Activated naive CD8-positive, alpha-beta T cell treated with anti-CD3 and anti-CD28 coated beads, Interleukin-2, amount 10 ng/mL, durations not matched to agents 7 days and 5 days (primary cell): Measurements from ENCODE around the gene ICE1. TPM values are rescaled to one million over a fixed set of nuclear protein-coding genes. Genes with fewer than 3 reads are reported as not detected.

Source experiments
- ATAC-seq: fragments of 150-1000 bp; cut with Tn5 transposase; one replicate; pipeline ENCODE4 v1.10.0; 2021; ENCODE audit warnings: low read depth, moderate library complexity
- POLR2A ChIA-PET: fragments of 350-600 bp; sonication (Branson Sonifier 250); formaldehyde crosslinking; loops from one replicate; lab custom pipeline; 2021; ENCODE audit warnings: antibody characterized with exemption; lab: Charles Lee
- DNase-seq: peaks from one replicate; pipeline ENCODE4 v3.0.0; 2021
- H3K27ac Mint-ChIP-seq: one replicate; pipeline ENCODE4 v1.8.0; 2022; ENCODE audit warnings: mild to moderate bottlenecking, mixed read lengths
- H3K27me3 Mint-ChIP-seq: one replicate; pipeline ENCODE4 v1.8.0; 2022; ENCODE audit warnings: mild to moderate bottlenecking, moderate library complexity, mixed read lengths
- H3K36me3 Mint-ChIP-seq: one replicate; pipeline ENCODE4 v1.8.0; 2021; ENCODE audit warnings: mild to moderate bottlenecking, mixed read lengths
- H3K4me1 Mint-ChIP-seq: one replicate; pipeline ENCODE4 v1.8.0; 2021; ENCODE audit warnings: mixed read lengths
- H3K4me3 Mint-ChIP-seq: one replicate; pipeline ENCODE4 v1.8.0; 2022; ENCODE audit warnings: mild to moderate bottlenecking, moderate library complexity, mixed read lengths
- H3K9me3 Mint-ChIP-seq: one replicate; pipeline ENCODE4 v1.8.0; 2021; ENCODE audit warnings: mixed read lengths
- total RNA-seq, 2 experiments: library from RNA; stranded (reverse); gene quantifications; one replicate each; pipeline ENCODE4 v1.2.3, GENCODE V29; 2021

ICE1 gene
- total RNA-seq, 2 experiments from 2014 or later: 33.0 to 34.5 TPM

DNA sequence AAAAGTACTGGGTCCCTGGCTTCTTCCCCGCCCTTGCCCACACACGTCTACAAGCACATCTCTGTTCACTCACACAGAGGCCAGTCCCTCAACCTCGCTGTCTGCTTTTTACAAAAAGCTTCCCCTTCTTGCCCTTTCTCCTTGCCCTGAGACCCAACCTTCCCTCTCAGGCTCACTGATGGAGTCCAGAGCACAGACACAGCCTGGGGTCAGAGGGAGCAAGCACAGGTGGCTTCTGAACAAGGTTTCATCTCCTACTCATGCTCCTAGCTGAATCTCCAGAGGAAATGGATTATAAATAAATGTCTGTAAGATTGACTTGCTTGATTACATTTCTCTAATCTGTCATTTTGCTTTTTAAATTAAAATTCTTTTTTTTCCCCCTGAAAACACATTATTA, 101.8 kb downstream of the ICE1 start:
- H3K36me3 Mint-ChIP-seq: peaks cover 24% of the 10 kb centered on the region
- peaks cover 12% of the 10 kb centered on the region for H3K9me3 Mint-ChIP-seq
- H3K27me3 Mint-ChIP-seq: no peaks in the 10 kb centered on the region
- ATAC-seq (no peak), DNase-seq (no peak)
- POLR2A ChIA-PET: no interaction called here
- no peak overlapping the region for H3K4me3 Mint-ChIP-seq
- H3K4me1 Mint-ChIP-seq: peaks cover 21% of the 10 kb centered on the region
- peak overlapping the region; percentile 82 for H3K27ac Mint-ChIP-seq

DNA sequence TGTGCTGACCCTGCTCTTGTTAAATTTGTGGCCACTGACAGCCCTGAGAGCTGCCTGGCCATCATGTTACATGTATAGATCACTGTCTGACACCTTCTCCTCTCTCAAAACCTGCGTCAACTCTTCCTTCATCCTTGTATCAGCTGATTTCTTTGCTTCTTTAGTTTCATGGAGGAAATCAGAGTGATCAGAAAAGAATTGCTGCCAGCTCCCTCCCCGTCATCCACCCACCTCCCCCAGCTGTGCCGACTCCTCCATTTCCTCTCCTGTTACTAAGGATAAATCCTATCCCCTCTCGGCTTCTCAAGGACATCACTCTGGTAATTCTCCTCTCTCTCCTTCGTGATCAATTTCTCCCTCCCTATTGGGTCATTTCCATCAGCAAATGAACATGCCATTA, 108.9 kb downstream of the ICE1 start:
- H3K27me3 Mint-ChIP-seq: peaks cover 9% of the 10 kb centered on the region
- H3K36me3 Mint-ChIP-seq: peaks cover 13% of the 10 kb centered on the region
- H3K4me3 Mint-ChIP-seq: no peak overlapping the region
- peaks cover 4% of the 10 kb centered on the region for H3K9me3 Mint-ChIP-seq
- H3K4me1 Mint-ChIP-seq: peaks cover 2% of the 10 kb centered on the region
- DNase-seq (no peak), ATAC-seq (no peak)
- no peak overlapping the region for H3K27ac Mint-ChIP-seq
- POLR2A ChIA-PET: no interaction called here

DNA sequence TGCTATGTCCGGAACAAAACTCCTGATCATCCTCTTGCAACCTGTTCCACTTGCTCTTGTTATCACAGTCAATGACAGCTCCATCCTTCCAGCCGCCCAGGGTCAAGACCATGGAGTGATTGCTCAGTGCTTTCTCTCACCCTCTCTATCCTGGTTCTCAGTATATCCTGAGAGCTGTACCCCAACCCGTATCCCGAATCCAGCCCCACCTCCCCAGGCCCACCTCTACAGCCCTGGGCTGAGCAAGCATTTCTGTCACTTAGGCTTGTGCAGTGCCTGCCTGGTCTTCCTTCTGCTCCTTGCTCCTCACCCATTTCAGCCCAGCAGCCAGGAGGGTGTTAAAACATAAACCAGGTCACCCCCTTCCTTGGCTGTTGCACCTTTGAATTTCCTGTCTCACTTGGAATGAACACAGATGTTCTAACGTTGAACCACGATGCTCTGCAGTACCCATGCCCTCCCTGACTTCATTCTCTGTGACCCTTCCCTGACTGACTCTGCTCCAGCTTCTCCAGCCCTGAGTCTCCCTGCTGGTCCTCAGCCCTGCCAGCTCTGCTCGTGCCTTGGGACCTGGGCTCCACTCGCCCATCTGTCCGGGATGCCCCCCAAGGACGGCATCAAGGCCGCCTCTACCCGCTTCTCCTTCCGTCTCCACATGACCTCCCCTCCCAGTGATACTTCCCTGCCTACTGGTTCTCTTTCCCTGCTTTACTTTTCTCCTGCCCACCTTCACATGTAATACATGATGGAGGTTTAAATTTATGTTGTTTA, 110.0 kb downstream of the ICE1 start:
- Mint-ChIP-seq H3K4me3 (no peak overlapping the region), H3K27me3 (peaks cover 13% of the 10 kb centered on the region), H3K36me3 (peaks cover 10% of the 10 kb centered on the region), H3K9me3 (peaks cover 2% of the 10 kb centered on the region), H3K4me1 (peaks cover 2% of the 10 kb centered on the region), H3K27ac (no peak overlapping the region)
- POLR2A ChIA-PET: no interaction called here
- no peak for ATAC-seq
- DNase-seq: no peak

DNA sequence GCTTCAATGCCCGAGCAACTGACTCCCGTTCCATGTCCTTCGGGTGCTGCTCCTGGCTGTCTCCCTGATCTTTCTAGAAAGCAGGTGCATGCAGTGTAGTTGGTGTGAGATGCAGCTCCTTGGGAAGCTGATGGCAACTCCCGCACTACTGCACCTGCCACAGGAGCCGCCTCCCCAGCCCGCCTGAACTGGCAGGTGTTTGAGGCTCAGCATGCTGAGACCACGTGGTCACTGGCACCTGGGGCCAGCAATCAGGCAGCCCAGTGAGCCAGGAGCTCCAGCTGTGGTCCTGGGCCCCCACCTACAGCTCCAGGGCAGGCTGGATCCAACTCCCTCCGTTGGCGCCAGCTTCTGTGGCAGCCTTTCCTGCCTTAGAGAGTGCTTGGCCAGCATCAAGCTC, 111.5 kb downstream of the ICE1 start:
- Mint-ChIP-seq H3K36me3 (peaks cover 10% of the 10 kb centered on the region), H3K27me3 (peaks cover 15% of the 10 kb centered on the region), H3K4me1 (peaks cover 2% of the 10 kb centered on the region), H3K9me3 (peaks cover under 1% of the 10 kb centered on the region), H3K4me3 (no peak overlapping the region), H3K27ac (no peak overlapping the region)
- ATAC-seq (no peak), DNase-seq (no peak)
- POLR2A ChIA-PET: no interaction called here

DNA sequence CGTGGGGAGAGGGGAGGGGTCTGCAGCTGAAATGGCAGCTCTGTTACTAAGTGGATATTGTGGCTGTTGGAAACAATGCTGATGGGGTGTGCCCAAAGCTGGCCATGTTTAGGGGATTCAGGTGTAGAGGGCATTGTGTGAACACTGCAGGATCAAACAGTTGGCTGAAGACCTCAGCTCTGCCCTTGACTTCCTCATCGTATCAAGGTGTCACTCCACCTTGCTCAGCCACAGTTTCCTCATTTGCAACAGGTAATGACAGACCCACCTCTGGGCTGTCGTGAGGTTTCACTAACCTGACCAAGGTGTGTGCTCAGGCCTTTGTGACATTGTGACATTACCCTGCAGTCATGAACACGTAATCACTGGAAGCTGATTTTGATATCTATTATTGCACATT, 111.9 kb downstream of the ICE1 start:
- H3K9me3 Mint-ChIP-seq: no peaks in the 10 kb centered on the region
- H3K4me1 Mint-ChIP-seq: peaks cover 2% of the 10 kb centered on the region
- POLR2A ChIA-PET: no interaction called here
- H3K36me3 Mint-ChIP-seq: peaks cover 10% of the 10 kb centered on the region
- DNase-seq (no peak), ATAC-seq (no peak)
- peaks cover 15% of the 10 kb centered on the region for H3K27me3 Mint-ChIP-seq
- no peak overlapping the region for H3K4me3 Mint-ChIP-seq
- H3K27ac Mint-ChIP-seq: no peak overlapping the region

DNA sequence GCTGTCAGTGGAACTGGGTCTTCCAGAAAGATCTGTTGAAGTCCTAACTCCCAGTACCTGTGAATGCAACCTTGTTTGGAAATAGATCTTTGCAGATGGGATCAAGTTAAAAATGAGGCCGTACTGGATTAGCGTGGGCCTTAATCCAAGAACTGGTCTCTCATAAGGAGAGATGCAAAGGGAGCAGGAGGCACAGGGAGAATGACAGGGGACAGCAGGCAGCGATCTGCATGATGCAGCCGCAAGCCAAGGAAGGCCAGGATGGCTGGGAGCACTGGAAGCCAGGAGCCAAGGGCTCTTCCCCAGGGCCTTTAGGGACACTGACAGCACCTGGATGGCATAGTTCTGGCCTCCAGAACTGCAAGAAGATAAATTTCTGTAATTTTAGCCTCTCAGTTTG, 114.4 kb downstream of the ICE1 start:
- H3K27ac Mint-ChIP-seq: no peak overlapping the region
- DNase-seq: no peak
- no peak overlapping the region for H3K4me3 Mint-ChIP-seq
- POLR2A ChIA-PET: no interaction called here
- ATAC-seq: no peak
- peaks cover 13% of the 10 kb centered on the region for H3K27me3 Mint-ChIP-seq
- peaks cover 2% of the 10 kb centered on the region for H3K4me1 Mint-ChIP-seq
- H3K36me3 Mint-ChIP-seq: peaks cover 2% of the 10 kb centered on the region
- H3K9me3 Mint-ChIP-seq: no peaks in the 10 kb centered on the region

DNA sequence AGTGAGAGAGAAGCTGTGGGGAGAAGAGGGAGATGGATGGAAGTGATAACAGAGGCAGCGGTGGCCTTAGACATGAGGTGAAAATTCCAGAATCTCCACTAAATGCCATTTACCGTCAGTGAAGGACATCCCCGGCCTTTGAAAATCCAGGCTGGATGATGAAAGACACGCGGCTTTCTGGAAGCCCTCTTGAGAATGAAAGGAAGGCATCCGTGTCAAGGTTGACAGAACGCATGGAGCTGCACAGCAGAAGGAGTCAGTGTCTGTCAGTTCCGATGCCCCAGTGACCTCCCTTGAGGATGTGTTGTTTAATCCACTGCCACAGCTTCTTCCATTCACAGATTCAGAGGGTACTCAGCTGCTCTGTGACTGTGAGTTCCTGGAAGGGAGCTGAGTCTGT, 114.9 kb downstream of the ICE1 start:
- no peak overlapping the region for H3K4me3 Mint-ChIP-seq
- H3K36me3 Mint-ChIP-seq: peaks cover 2% of the 10 kb centered on the region
- no peak overlapping the region for H3K27ac Mint-ChIP-seq
- DNase-seq (no peak), ATAC-seq (no peak)
- no peaks in the 10 kb centered on the region for H3K9me3 Mint-ChIP-seq
- POLR2A ChIA-PET: no interaction called here
- H3K27me3 Mint-ChIP-seq: peaks cover 10% of the 10 kb centered on the region
- peaks cover 2% of the 10 kb centered on the region for H3K4me1 Mint-ChIP-seq

DNA sequence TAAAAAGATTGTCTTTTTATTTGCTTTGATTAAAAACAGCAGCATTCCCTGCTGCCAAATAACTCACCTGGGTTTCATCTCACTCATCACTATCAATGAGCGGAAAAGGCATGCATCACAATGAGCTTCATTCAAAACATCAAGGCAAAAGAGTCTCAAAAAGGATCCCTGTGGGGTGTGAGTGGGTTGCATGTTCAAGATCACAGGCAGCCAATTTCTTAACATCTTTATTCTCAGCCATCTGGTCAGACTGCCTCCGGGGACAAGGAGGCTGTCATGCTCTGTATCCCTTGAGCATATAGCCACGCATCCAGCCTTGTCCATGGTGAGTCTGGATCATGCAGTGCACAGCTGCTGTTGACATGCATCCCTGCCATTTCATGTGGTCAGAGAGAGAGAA, 117.1 kb downstream of the ICE1 start:
- Mint-ChIP-seq H3K4me3 (no peak overlapping the region), H3K27me3 (peaks cover 16% of the 10 kb centered on the region), H3K36me3 (peaks cover 2% of the 10 kb centered on the region), H3K27ac (no peak overlapping the region), H3K9me3 (no peaks in the 10 kb centered on the region), H3K4me1 (no peaks in the 10 kb centered on the region)
- ATAC-seq (no peak), DNase-seq (no peak)
- POLR2A ChIA-PET: no interaction called here
